ENCODE data around the gene ASIC2.
A peak's percentile ranks its signal among the peaks of the same experiment; 100 is the strongest.

The ASIC2 gene

DNA sequence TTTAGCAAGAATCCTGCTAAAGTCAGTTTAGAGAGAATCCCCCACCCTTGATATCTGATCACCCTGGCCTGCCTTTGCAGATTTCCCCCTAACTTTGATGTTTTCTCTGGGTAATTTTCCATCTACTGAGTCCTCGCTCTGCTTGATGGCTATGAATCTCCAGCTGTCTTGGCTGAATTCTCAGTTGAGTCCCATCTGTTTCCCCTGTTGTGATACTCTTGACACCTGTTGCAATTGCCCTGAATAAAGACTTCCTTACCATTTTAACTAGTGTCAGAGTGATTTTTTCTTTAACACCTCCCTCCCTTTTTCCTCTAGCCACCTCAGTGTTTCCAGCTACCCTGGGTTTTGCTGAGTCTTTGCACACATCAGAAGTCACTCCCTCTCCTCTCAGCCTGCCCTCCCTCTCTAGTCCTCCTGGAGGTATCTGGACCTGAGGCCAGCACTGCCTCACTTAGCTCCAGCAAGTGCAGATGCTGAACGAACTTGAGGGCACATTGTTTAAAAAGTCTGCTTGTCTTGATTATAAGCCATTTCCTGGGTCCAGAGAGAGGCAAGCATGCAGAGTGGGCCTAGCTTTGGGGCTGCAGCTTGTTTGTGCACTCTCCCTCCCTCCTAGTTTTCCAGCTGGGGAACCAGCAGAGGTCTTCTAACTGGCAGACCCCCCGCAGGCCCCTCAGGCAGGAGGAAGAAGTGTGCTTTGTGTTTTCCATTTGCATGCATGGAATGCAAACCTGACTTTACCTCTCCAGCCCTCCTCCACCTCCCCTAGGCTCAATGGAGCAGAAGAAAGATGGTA, 268.2 kb downstream of the ASIC2 start:
- no peak overlapping the region for H3K4me3 ChIP-seq (ENCODE audit: control insufficient read depth, low read depth, low read length)
- no peak for DNase-seq (ENCODE audit: low read depth)
- TF ChIP-seq, protein P1, sequence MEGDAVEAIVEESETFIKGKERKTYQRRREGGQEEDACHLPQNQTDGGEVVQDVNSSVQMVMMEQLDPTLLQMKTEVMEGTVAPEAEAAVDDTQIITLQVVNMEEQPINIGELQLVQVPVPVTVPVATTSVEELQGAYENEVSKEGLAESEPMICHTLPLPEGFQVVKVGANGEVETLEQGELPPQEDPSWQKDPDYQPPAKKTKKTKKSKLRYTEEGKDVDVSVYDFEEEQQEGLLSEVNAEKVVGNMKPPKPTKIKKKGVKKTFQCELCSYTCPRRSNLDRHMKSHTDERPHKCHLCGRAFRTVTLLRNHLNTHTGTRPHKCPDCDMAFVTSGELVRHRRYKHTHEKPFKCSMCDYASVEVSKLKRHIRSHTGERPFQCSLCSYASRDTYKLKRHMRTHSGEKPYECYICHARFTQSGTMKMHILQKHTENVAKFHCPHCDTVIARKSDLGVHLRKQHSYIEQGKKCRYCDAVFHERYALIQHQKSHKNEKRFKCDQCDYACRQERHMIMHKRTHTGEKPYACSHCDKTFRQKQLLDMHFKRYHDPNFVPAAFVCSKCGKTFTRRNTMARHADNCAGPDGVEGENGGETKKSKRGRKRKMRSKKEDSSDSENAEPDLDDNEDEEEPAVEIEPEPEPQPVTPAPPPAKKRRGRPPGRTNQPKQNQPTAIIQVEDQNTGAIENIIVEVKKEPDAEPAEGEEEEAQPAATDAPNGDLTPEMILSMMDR (IDR thresholded peaks at IDR 0.05; ENCODE audit: control insufficient read depth, insufficient read depth, low read depth, low read length, missing control alignments): no peak

DNA sequence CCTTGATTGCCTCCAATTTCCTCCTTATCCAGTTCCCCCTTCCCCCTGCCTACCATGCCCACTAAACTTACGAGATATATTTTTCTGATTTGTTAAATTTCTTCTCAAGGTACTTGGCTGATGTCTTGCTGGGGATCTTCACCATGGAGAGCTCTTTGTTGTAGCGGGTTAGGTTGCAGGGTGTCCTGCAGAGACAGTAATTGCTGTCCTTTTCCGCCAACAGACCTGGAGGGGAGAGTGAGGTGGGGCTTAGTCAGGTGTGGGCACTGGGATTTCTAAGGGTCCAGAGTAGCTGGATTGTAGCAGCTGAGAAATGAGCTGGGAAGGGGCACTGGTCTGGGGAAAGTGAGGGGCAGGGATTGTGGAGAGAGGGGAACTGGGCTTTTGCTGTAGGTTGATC, 269.3 kb downstream of the ASIC2 start:
- H3K4me3 ChIP-seq (ENCODE audit: control insufficient read depth, low read depth, low read length): no peak overlapping the region
- DNase-seq (ENCODE audit: low read depth): no peak
- TF ChIP-seq, protein P1 (IDR thresholded peaks at IDR 0.05; ENCODE audit: control insufficient read depth, insufficient read depth, low read depth, low read length, missing control alignments): no peak

DNA sequence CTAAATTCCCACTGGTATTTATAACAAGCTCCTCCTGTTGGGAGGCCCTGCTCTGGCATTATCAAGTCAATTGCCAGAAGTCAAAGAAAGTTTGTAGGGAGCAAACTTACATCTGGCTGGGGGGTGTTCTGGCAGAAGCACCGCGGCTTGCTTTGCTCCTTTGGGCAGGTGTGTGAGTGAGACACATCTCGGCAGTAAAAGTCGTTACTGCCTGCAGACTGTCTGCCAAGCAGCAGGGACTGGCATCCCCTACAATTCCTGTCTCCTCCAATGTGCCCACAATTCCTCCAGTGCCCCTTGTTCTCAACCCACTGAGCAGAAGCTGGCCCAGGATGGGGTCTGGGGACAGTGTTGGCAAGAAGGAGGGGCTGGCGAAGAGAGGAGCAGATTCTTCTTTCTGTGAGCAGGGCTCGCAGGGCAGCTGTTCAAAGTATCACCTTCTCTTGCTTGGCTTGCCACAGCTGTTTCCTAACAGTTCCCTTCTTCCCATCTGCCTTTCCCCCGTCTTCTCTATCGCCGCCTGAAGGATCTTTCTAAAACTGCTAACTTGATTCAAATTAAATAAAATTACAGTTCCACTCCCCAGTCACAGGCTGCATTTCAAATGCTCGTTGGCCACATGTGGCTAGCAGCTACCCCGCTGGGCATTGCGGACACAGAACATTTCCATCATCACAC, 271.2 kb downstream of the ASIC2 start:
- DNase-seq (ENCODE audit: low read depth): no peak
- H3K4me3 ChIP-seq (ENCODE audit: control insufficient read depth, low read depth, low read length): no peak overlapping the region
- TF ChIP-seq, protein P1 (IDR thresholded peaks at IDR 0.05; ENCODE audit: control insufficient read depth, insufficient read depth, low read depth, low read length, missing control alignments): peak; percentile 21

DNA sequence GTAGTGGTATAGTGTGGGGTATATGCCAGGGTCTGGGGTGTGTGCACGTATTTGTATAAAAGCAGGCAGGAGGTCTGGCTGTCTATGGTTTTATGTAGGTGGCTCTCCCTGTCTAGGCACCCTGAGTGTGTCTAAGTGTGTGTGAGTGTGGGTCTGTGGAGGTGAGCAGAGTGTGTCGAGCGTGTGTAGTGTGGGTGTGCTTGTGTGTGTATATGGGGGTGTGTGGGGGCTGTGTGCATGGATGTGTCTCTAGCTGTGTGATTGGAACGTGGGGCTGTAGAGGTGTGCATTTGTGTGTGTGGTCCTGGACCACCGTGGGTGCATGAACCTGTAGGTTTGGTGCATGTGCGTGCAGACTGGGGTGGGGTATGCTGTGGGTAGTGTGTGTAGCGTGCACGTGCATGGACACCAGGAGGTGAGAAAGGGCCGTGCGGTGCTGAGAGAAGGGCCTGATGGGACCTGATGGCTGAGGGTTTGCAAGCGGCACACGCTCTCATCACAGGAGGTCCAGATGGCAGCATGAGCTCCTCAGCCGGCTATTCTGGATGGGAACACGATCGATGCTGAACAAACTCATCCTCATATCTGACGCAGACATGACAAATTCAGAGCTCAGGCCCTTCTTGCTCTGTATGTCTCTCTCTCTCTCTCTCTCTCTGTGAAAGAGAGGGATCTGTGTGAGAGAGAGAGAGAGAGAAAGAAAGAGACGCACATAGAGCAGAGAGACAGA, 273.8 kb downstream of the ASIC2 start:
- TF ChIP-seq, protein P1 (IDR thresholded peaks at IDR 0.05; ENCODE audit: control insufficient read depth, insufficient read depth, low read depth, low read length, missing control alignments): no peak
- DNase-seq (ENCODE audit: low read depth): no peak
- H3K4me3 ChIP-seq (ENCODE audit: control insufficient read depth, low read depth, low read length): no peak overlapping the region

DNA sequence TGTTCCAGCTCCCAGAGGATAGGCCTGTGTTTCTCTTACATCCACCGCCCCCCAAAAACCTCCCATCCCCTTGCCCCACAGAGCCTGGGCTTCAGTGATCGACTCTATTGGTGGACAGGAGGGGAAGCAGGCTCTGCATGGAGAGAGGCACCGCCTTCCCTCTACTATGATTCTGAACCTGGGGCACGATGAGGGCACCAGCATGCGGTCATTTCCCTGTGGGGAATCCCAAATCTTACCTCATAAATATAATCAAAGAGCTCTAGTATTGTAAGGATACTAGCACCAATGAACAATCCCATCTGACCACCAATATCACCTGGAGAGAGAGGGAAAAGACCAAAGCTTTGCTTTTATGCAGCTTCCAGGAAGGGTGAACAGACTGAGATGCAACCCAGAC, 275.7 kb downstream of the ASIC2 start:
- no peak for DNase-seq (ENCODE audit: low read depth)
- no peak overlapping the region for H3K4me3 ChIP-seq (ENCODE audit: control insufficient read depth, low read depth, low read length)
- TF ChIP-seq, protein P1 (IDR thresholded peaks at IDR 0.05; ENCODE audit: control insufficient read depth, insufficient read depth, low read depth, low read length, missing control alignments): no peak

DNA sequence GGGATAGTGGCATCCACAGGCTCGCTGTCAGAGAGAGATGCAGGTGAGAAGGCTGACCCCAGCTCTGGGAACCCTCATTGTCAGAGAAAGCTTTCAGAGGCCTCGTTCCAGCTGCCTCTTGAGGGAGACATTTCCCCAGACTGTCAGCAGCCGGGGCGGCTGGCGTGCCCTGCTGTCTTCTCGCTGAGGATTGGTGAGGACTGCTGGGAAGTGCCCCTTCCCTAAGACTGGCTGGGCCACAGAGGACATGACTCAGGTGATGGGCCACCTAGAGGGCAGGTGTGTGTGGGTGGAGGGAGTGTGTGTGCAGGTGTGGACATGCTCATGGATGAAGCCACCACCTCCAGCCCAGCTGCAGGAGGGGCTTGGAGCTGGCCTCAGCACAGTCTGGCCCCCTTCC, 276.2 kb downstream of the ASIC2 start:
- H3K4me3 ChIP-seq (ENCODE audit: control insufficient read depth, low read depth, low read length): no peak overlapping the region
- TF ChIP-seq, protein P1 (IDR thresholded peaks at IDR 0.05; ENCODE audit: control insufficient read depth, insufficient read depth, low read depth, low read length, missing control alignments): peak; percentile 3
- DNase-seq (ENCODE audit: low read depth): no peak
